HEK293 (cell line): Measurements from ENCODE around the gene NRP1.

ENCODE experiments used
- GLI2 ChIP-seq: fragments of 450-650 bp; formaldehyde crosslinking; IDR thresholded peaks from 2 replicates; pipeline ENCODE4; 2017; ENCODE audit warnings: missing biosample characterization, missing genetic modification characterization, low read depth, borderline replicate concordance
- MEIS1 ChIP-seq: sonication (generic); formaldehyde crosslinking; IDR thresholded peaks from 2 replicates; pipeline ENCODE4 v1.8.1; 2022; ENCODE audit warnings: missing genetic modification reagents, mild to moderate bottlenecking, borderline replicate concordance
- PRDM1 ChIP-seq: fragments of 450-650 bp; formaldehyde crosslinking; IDR thresholded peaks from 2 replicates; pipeline ENCODE4; 2016; ENCODE audit warnings: missing biosample characterization, missing genetic modification characterization
- SALL2 ChIP-seq: fragments of 450-650 bp; formaldehyde crosslinking; IDR thresholded peaks from 2 replicates; pipeline ENCODE4 v1.5.0; 2017; ENCODE audit warnings: missing biosample characterization, mild to moderate bottlenecking, missing genetic modification characterization, borderline replicate concordance
- TSHZ1 ChIP-seq: fragments of 450-650 bp; formaldehyde crosslinking; IDR thresholded peaks from 2 replicates; pipeline ENCODE4 v1.5.1; 2016; ENCODE audit warnings: missing biosample characterization, missing genetic modification characterization, borderline replicate concordance
- ZBTB44 ChIP-seq: fragments of 450-650 bp; IDR thresholded peaks from 2 replicates; pipeline ENCODE4 v1.5.1; 2018; ENCODE audit warnings: missing biosample characterization, mild to moderate bottlenecking, missing genetic modification characterization
- ZBTB49 ChIP-seq: fragments of 450-650 bp; formaldehyde crosslinking; IDR thresholded peaks from 2 replicates; pipeline ENCODE4 v1.5.1; 2016; ENCODE audit warnings: missing biosample characterization, missing genetic modification characterization, low read depth
- ZBTB8A ChIP-seq: fragments of 450-650 bp; formaldehyde crosslinking; IDR thresholded peaks from 2 replicates; pipeline ENCODE4 v1.5.1; 2016; ENCODE audit warnings: missing biosample characterization, missing genetic modification characterization
- ZNF121 ChIP-seq: fragments of 450-650 bp; formaldehyde crosslinking; IDR thresholded peaks from 2 replicates; pipeline ENCODE4 v1.5.1; 2016; ENCODE audit warnings: missing biosample characterization, missing genetic modification characterization
- ZNF132 ChIP-seq: fragments of 450-650 bp; formaldehyde crosslinking; IDR thresholded peaks from 2 replicates; pipeline ENCODE4 v1.5.1; 2017; ENCODE audit warnings: missing biosample characterization, missing genetic modification characterization, borderline replicate concordance
- ZNF146 ChIP-seq: fragments of 450-650 bp; formaldehyde crosslinking; IDR thresholded peaks from 2 replicates; pipeline ENCODE4 v1.5.1; 2016; ENCODE audit warnings: missing biosample characterization, missing genetic modification characterization
- ZNF148 ChIP-seq: fragments of 450-650 bp; formaldehyde crosslinking; IDR thresholded peaks from 2 replicates; pipeline ENCODE4 v1.5.0; 2017; ENCODE audit warnings: missing biosample characterization, missing genetic modification characterization, borderline replicate concordance
- ZNF169 ChIP-seq: fragments of 450-650 bp; formaldehyde crosslinking; IDR thresholded peaks from 2 replicates; pipeline ENCODE4 v1.5.1; 2016; ENCODE audit warnings: missing biosample characterization, missing genetic modification characterization
- ZNF239 ChIP-seq: fragments of 450-650 bp; formaldehyde crosslinking; IDR thresholded peaks from 2 replicates; pipeline ENCODE4 v1.5.1; 2016; ENCODE audit warnings: missing biosample characterization, missing genetic modification characterization
- ZNF274 ChIP-seq, 2 experiments: fragments of 200-500 bp in 1 of 2; fragments of 450-650 bp in 1 of 2; sonication (Bioruptor generic) in 1 of 2; formaldehyde crosslinking in 1 of 2; IDR thresholded peaks; 2 replicates each; pipeline versions ENCODE4 v1.5.1 to v1.6.1; 2014 to 2016; ENCODE audit warnings: borderline replicate concordance in 1 of 2, inconsistent platforms in 1 of 2, low read length in 1 of 2, missing biosample characterization in 1 of 2, missing genetic modification characterization in 1 of 2
- ZNF335 ChIP-seq: fragments of 450-650 bp; formaldehyde crosslinking; conservative IDR thresholded peaks from 2 replicates; pipeline ENCODE4 v1.5.1; 2016; ENCODE audit warnings: missing biosample characterization, missing genetic modification characterization
- ZNF394 ChIP-seq: fragments of 450-650 bp; formaldehyde crosslinking; IDR thresholded peaks from 2 replicates; pipeline ENCODE4 v1.5.1; 2016; ENCODE audit warnings: missing biosample characterization, missing genetic modification characterization, mild to moderate bottlenecking, moderate library complexity, borderline replicate concordance
- ZNF398 ChIP-seq: fragments of 450-650 bp; formaldehyde crosslinking; IDR thresholded peaks from 2 replicates; pipeline ENCODE4 v1.5.1; 2017; ENCODE audit warnings: missing biosample characterization, missing genetic modification characterization
- ZNF488 ChIP-seq: fragments of 450-650 bp; formaldehyde crosslinking; IDR thresholded peaks from 2 replicates; pipeline ENCODE4 v1.5.1; 2016; ENCODE audit warnings: missing biosample characterization, missing genetic modification characterization
- ZNF530 ChIP-seq: fragments of 450-650 bp; formaldehyde crosslinking; IDR thresholded peaks from 2 replicates; pipeline ENCODE4 v1.5.1; 2016; ENCODE audit warnings: low read depth, missing biosample characterization, missing genetic modification characterization
- ZNF560 ChIP-seq: fragments of 450-650 bp; formaldehyde crosslinking; IDR thresholded peaks from 2 replicates; pipeline ENCODE4 v1.5.1; 2017; ENCODE audit warnings: missing biosample characterization, missing genetic modification characterization, borderline replicate concordance
- ZNF624 ChIP-seq: fragments of 450-650 bp; formaldehyde crosslinking; IDR thresholded peaks from 2 replicates; pipeline ENCODE4 v1.5.1; 2017; ENCODE audit warnings: missing biosample characterization, missing genetic modification characterization
- ZNF747 ChIP-seq: fragments of 450-650 bp; formaldehyde crosslinking; IDR thresholded peaks from 2 replicates; pipeline ENCODE4 v1.5.1; 2016; ENCODE audit warnings: missing biosample characterization, missing genetic modification characterization
- ZNF768 ChIP-seq: fragments of 450-650 bp; formaldehyde crosslinking; IDR thresholded peaks from 2 replicates; pipeline ENCODE4 v1.5.1; 2018; ENCODE audit warnings: missing biosample characterization, mild to moderate bottlenecking, missing genetic modification characterization
- ZSCAN4 ChIP-seq: fragments of 450-650 bp; formaldehyde crosslinking; IDR thresholded peaks from 2 replicates; pipeline ENCODE4 v1.5.1; 2017; ENCODE audit warnings: missing biosample characterization, missing genetic modification characterization

Gene NRP1

GRCh38 chr10:33271969-33272583 is 62.4 kb downstream of the NRP1 start (continued):
- TF ChIP-seq ZNF624 (tag by site-specific recombination) = no peak
- TF ChIP-seq ZNF121 (tag by site-specific recombination) = no peak
- peak; percentile 89 for TF ChIP-seq GLI2 (tag by site-specific recombination)
- TF ChIP-seq ZBTB8A (tag by site-specific recombination) = no peak
- no peak for TF ChIP-seq ZNF530 (tag by site-specific recombination)
- TF ChIP-seq ZBTB44 = peak; percentile 87
- peak; percentile 66 for TF ChIP-seq ZNF394 (tag by site-specific recombination)
- TF ChIP-seq ZNF146 (tag by site-specific recombination) = no peak
- no peak for TF ChIP-seq ZNF488 (tag by site-specific recombination)
- no peak for TF ChIP-seq ZBTB49 (tag by site-specific recombination)
- TF ChIP-seq ZNF768 (tag by site-specific recombination) = no peak
- TF ChIP-seq ZNF274 (IDR thresholded peaks at IDR 0.05; ENCODE audit: low read length) = no peak
- TF ChIP-seq ZNF274 (tag by site-specific recombination; IDR thresholded peaks at IDR 0.05; ENCODE audit: borderline replicate concordance) = no peak
- peak; percentile 80 for TF ChIP-seq TSHZ1 (tag by site-specific recombination)
- TF ChIP-seq PRDM1 (tag by site-specific recombination) = no peak
- TF ChIP-seq MEIS1 = no peak
- peak; percentile 37 for TF ChIP-seq ZNF398 (tag by site-specific recombination)
- no peak; the same call in 1 of the 2 replicates for TF ChIP-seq ZNF335 (tag by site-specific recombination)
- TF ChIP-seq ZSCAN4 (tag by site-specific recombination) = no peak
- no peak for TF ChIP-seq SALL2
- TF ChIP-seq ZNF560 (tag by site-specific recombination) = no peak
- TF ChIP-seq ZNF169 = no peak
- no peak for TF ChIP-seq ZNF239 (tag by site-specific recombination)
- no peak for TF ChIP-seq ZNF132
- TF ChIP-seq ZNF148 = no peak
- TF ChIP-seq ZNF747 (tag by site-specific recombination) = no peak
